ENCODE measurements around the gene LY6G5C. TPM values are rescaled to one million over a fixed set of nuclear protein-coding genes. Genes with fewer than 3 reads are reported as not detected.
A peak's percentile ranks its signal among the peaks of the same experiment; 100 is the strongest.

LY6G5C gene
- total and polyA plus RNA-seq, 2 of the 13 experiments (the other 11 are each of a cell fraction or from before 2014, with no cell fraction given): 0.33 to 0.55 TPM

GRCh38 chr6:31729979-31730630 is 49.2 kb upstream of the LY6G5C start (continued):
- TF ChIP-seq REST (IDR thresholded peaks at IDR 0.05; ENCODE audit: borderline replicate concordance in 1 of 2, low read depth in 1 of 2, low read length in 2 of 2): no peak
- TF ChIP-seq ZNF225 (CRISPR knock-in tag; IDR thresholded peaks at IDR 0.05): no peak
- peak; percentile 25; the same call in 1 of the 2 replicates for TF ChIP-seq MXD1 (CRISPR knock-in tag; IDR thresholded peaks at IDR 0.05)
- peak; percentile 86 for TF ChIP-seq HNF1B (CRISPR knock-in tag; IDR thresholded peaks at IDR 0.05)
- TF ChIP-seq ZKSCAN5 (CRISPR knock-in tag; IDR thresholded peaks at IDR 0.05): no peak
- no peak for TF ChIP-seq ZNF362 (CRISPR knock-in tag; IDR thresholded peaks at IDR 0.05; ENCODE audit: borderline replicate concordance)
- no peak for TF ChIP-seq GFI1 (CRISPR knock-in tag; IDR thresholded peaks at IDR 0.05; ENCODE audit: borderline replicate concordance)
- no peak for TF ChIP-seq RFX3 (CRISPR knock-in tag; IDR thresholded peaks at IDR 0.05)
- TF ChIP-seq NR2C2 (CRISPR knock-in tag; IDR thresholded peaks at IDR 0.05; ENCODE audit: borderline replicate concordance): no peak
- TF ChIP-seq DPF2 (CRISPR knock-in tag; IDR thresholded peaks at IDR 0.05; ENCODE audit: borderline replicate concordance, low read depth): no peak
- peak; percentile 85; the same call in 1 of the 2 replicates for TF ChIP-seq HNRNPUL1 (IDR thresholded peaks at IDR 0.05; ENCODE audit: low read depth, low read length)
- no peak for TF ChIP-seq ESRRA (CRISPR knock-in tag; IDR thresholded peaks at IDR 0.05; ENCODE audit: low read depth)
- no peak for TF ChIP-seq GPBP1L1 (CRISPR knock-in tag; IDR thresholded peaks at IDR 0.05)
- TF ChIP-seq ZNF280B (CRISPR knock-in tag; IDR thresholded peaks at IDR 0.05; ENCODE audit: borderline replicate concordance): peak; percentile 24; the same call in 1 of the 2 replicates
- TF ChIP-seq MBNL3 (CRISPR knock-in tag; conservative IDR thresholded peaks at IDR 0.05): no peak
- no peak for TF ChIP-seq ZMYM2 (CRISPR knock-in tag; IDR thresholded peaks at IDR 0.05)
- TF ChIP-seq TOPORS (CRISPR knock-in tag; IDR thresholded peaks at IDR 0.05): peak; percentile 92
- no peak for TF ChIP-seq ZNF841 (CRISPR knock-in tag; IDR thresholded peaks at IDR 0.05; ENCODE audit: borderline replicate concordance)
- TF ChIP-seq TMF1 (CRISPR knock-in tag; IDR thresholded peaks at IDR 0.05; ENCODE audit: low read depth): no peak; the same call in 1 of the 2 replicates
